WTC11 (cell line): ENCODE measurements around the gene SLCO2A1. TPM values are rescaled to one million over a fixed set of nuclear protein-coding genes. Genes with fewer than 3 reads are reported as not detected.

Experiments used
- ATAC-seq: fragments of 200-7000 bp; cut with Tn5 transposase; 2 replicates; pipeline ENCODE4 v1.10.0; 2021; ENCODE audit warnings: mild to moderate bottlenecking, moderate library complexity
- CTCF ChIA-PET: fragments of 300-600 bp; sonication (Branson Sonifier 250); formaldehyde crosslinking; loops from one replicate; lab custom pipeline; 2021; ENCODE audit warnings: antibody characterized with exemption; lab: Charles Lee
- POLR2A ChIA-PET: fragments of 350-600 bp; sonication (Branson Sonifier 250); formaldehyde crosslinking; loops from one replicate; lab custom pipeline; 2021; ENCODE audit warnings: antibody characterized with exemption; lab: Charles Lee
- DNase-seq: peaks from one replicate; pipeline ENCODE4 v3.0.0; 2021; ENCODE audit warnings: low spot score
- H3K27ac Mint-ChIP-seq: 2 replicates; pipeline ENCODE4 v1.8.0; 2021; ENCODE audit warnings: mixed read lengths
- H3K27me3 Mint-ChIP-seq: 2 replicates; pipeline ENCODE4 v1.8.0; 2021; ENCODE audit warnings: low read depth, mild to moderate bottlenecking, moderate library complexity, mixed read lengths
- H3K36me3 Mint-ChIP-seq: 2 replicates; pipeline ENCODE4 v1.8.0; 2021; ENCODE audit warnings: mixed read lengths
- H3K4me1 Mint-ChIP-seq: 2 replicates; pipeline ENCODE4 v1.8.0; 2022; ENCODE audit warnings: mixed read lengths
- H3K4me3 Mint-ChIP-seq: 2 replicates; pipeline ENCODE4 v1.8.0; 2021; ENCODE audit warnings: mild to moderate bottlenecking, moderate library complexity, mixed read lengths
- H3K9me3 Mint-ChIP-seq: 2 replicates; pipeline ENCODE4 v1.8.0; 2021; ENCODE audit warnings: mixed read lengths
- EMX1 ChIP-seq: fragments of 250-450 bp; sonication (Bioruptor Pico); IDR thresholded peaks from 2 replicates; pipeline ENCODE4 v1.8.0; 2021; ENCODE audit warnings: mild to moderate bottlenecking
- ETV6 ChIP-seq: sonication (generic); formaldehyde crosslinking; IDR thresholded peaks from 2 replicates; pipeline ENCODE4 v1.8.1; 2022; ENCODE audit warnings: mild to moderate bottlenecking, missing genetic modification reagents
- FOXJ3 ChIP-seq: sonication (generic); formaldehyde crosslinking; IDR thresholded peaks from 2 replicates; pipeline ENCODE4 v1.9.0; 2021; ENCODE audit warnings: missing genetic modification reagents, mild to moderate bottlenecking, borderline replicate concordance
- IRF2 ChIP-seq: sonication (generic); formaldehyde crosslinking; IDR thresholded peaks from 2 replicates; pipeline ENCODE4 v1.8.0; 2022; ENCODE audit warnings: low read depth, missing genetic modification reagents, borderline replicate concordance
- RELA ChIP-seq: sonication (generic); formaldehyde crosslinking; IDR thresholded peaks from 2 replicates; pipeline ENCODE4 v1.8.1; 2022; ENCODE audit warnings: missing genetic modification reagents, mild to moderate bottlenecking, borderline replicate concordance
- TCF7 ChIP-seq: sonication (generic); formaldehyde crosslinking; IDR thresholded peaks from 2 replicates; pipeline ENCODE4 v1.8.0; 2022; ENCODE audit warnings: mild to moderate bottlenecking, low read depth, missing genetic modification reagents, moderate library complexity
- ZNF219 ChIP-seq: sonication (generic); formaldehyde crosslinking; IDR thresholded peaks from 2 replicates; pipeline ENCODE4 v1.8.0; 2023; ENCODE audit warnings: missing genetic modification reagents, mild to moderate bottlenecking, borderline replicate concordance
- ZNF317 ChIP-seq: sonication (generic); formaldehyde crosslinking; IDR thresholded peaks from 2 replicates; pipeline ENCODE4 v1.8.1; 2023; ENCODE audit warnings: low read depth, mild to moderate bottlenecking, moderate library complexity, missing genetic modification reagents, borderline replicate concordance
- ZNF396 ChIP-seq: fragments of 250-450 bp; sonication (Bioruptor Pico); IDR thresholded peaks from 2 replicates; pipeline ENCODE4 v1.8.0; 2021; ENCODE audit warnings: mild to moderate bottlenecking, moderate library complexity, borderline replicate concordance
- ZNF423 ChIP-seq: fragments of 250-450 bp; sonication (Bioruptor Pico); IDR thresholded peaks from 2 replicates; pipeline ENCODE4 v2.1.2; 2022; ENCODE audit warnings: mild to moderate bottlenecking, moderate library complexity
- total RNA-seq: library from RNA; stranded (reverse); gene quantifications from 3 replicates; pipeline ENCODE4 v1.2.3, GENCODE V29; 2021
- TF ChIP-seq, protein P1 (sequence below): fragments of 250-450 bp; sonication (Bioruptor Pico); IDR thresholded peaks from 2 replicates; pipeline ENCODE4 v1.8.0; 2021; ENCODE audit warnings: mild to moderate bottlenecking
- TF ChIP-seq, protein P2 (sequence below): fragments of 250-450 bp; sonication (Bioruptor Pico); IDR thresholded peaks from 2 replicates; pipeline ENCODE4 v2.1.2; 2022; ENCODE audit warnings: mild to moderate bottlenecking, moderate library complexity
- TF ChIP-seq, protein P3 (sequence below): sonication (generic); formaldehyde crosslinking; IDR thresholded peaks from 2 replicates; pipeline ENCODE4 v1.8.0; 2022; ENCODE audit warnings: mild to moderate bottlenecking, missing genetic modification reagents
- TF ChIP-seq, protein P4 (sequence below): sonication (generic); formaldehyde crosslinking; IDR thresholded peaks from 2 replicates; pipeline ENCODE4 v1.8.1; 2022; ENCODE audit warnings: low read depth, missing genetic modification reagents, borderline replicate concordance
- TF ChIP-seq, protein P5 (sequence below): sonication (generic); formaldehyde crosslinking; IDR thresholded peaks from 2 replicates; pipeline ENCODE4 v1.8.1; 2022; ENCODE audit warnings: low read depth, mild to moderate bottlenecking, moderate library complexity, missing genetic modification reagents, borderline replicate concordance
- TF ChIP-seq, protein P6 (sequence below): sonication (generic); formaldehyde crosslinking; IDR thresholded peaks from 2 replicates; pipeline ENCODE4 v1.8.0; 2022; ENCODE audit warnings: mild to moderate bottlenecking, missing genetic modification reagents
- TF ChIP-seq, protein P7 (sequence below): sonication (generic); formaldehyde crosslinking; IDR thresholded peaks from 2 replicates; pipeline ENCODE4 v1.8.1; 2022; ENCODE audit warnings: missing genetic modification reagents, borderline replicate concordance

Gene SLCO2A1
- total RNA-seq, 1 experiment from 2014 or later, result 3.3 TPM

DNA sequence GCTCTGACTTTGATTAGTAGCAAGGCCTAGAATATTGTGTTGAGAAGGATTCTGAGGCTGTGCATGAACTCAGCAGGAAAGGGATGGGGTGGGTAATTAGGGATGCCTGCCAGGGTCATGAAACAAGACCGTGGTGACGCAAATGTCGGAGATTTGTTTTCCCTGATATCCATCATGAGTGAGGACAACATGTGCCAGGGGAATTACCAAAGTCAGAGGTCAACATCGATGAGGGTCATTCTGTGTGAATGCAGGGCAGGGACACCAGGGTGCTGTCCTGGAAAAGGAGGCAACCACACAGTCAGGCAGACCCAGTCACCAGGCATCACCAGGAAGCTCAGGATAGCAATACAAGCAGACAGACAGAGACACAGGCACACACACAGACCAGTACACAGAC, 52.2 kb downstream of the SLCO2A1 start (continued):
- TF ChIP-seq, protein P1, sequence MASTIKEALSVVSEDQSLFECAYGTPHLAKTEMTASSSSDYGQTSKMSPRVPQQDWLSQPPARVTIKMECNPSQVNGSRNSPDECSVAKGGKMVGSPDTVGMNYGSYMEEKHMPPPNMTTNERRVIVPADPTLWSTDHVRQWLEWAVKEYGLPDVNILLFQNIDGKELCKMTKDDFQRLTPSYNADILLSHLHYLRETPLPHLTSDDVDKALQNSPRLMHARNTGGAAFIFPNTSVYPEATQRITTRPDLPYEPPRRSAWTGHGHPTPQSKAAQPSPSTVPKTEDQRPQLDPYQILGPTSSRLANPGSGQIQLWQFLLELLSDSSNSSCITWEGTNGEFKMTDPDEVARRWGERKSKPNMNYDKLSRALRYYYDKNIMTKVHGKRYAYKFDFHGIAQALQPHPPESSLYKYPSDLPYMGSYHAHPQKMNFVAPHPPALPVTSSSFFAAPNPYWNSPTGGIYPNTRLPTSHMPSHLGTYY, result no peak

DNA sequence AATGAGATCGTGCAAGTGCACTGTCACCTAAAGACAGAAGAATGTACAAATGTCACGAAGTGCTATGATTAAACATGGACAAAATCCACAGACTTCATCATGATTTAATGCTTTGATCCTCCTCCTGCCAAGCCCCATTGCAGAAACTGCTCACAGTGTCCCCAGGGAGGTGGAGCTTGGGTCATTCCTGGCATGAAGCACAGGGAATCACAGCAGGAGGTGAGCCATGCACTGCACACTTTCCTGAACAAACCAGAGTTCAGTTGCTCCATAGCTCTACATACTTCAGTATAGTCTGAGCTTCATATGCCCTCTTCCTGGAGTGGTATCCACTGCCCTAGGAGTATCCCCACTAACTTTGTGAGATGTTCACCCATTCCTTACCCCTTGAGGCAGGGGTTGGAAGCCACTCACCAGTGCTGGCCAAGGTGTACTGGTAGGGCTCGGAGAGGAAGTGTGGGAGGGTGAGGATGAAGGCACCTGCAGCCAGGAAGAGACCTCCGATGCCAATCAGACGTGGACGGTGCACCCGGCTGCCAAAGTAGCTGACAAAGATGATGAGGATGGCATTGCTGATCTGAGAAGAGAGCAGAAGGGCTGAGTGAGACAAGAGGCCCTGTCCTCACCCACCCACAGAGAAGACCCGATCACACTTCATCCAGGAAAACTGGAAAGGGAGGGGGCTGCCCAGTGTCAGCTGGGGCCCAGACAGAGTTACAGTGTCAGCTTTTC, 56.3 kb downstream of the SLCO2A1 start:
- POLR2A ChIA-PET, result no interaction called here
- H3K4me1 Mint-ChIP-seq, result peaks cover 12% of the 10 kb centered on the region
- no peaks in the 10 kb centered on the region; the same call in 1 of the 2 replicates for H3K27me3 Mint-ChIP-seq
- TF ChIP-seq, protein P2, sequence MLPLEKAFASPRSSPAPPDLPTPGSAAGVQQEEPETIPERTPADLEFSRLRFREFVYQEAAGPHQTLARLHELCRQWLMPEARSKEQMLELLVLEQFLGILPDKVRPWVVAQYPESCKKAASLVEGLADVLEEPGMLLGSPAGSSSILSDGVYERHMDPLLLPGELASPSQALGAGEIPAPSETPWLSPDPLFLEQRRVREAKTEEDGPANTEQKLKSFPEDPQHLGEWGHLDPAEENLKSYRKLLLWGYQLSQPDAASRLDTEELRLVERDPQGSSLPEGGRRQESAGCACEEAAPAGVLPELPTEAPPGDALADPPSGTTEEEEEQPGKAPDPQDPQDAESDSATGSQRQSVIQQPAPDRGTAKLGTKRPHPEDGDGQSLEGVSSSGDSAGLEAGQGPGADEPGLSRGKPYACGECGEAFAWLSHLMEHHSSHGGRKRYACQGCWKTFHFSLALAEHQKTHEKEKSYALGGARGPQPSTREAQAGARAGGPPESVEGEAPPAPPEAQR (CRISPR knock-in tag), result no peak
- TF ChIP-seq IRF2 (CRISPR knock-in tag) (no peak), ZNF423 (no peak), ZNF219 (CRISPR knock-in tag) (no peak), ZNF317 (CRISPR knock-in tag) (no peak), FOXJ3 (CRISPR knock-in tag) (no peak), ZNF396 (no peak), EMX1 (CRISPR knock-in tag) (no peak), ETV6 (CRISPR knock-in tag) (no peak), TCF7 (CRISPR knock-in tag) (no peak), RELA (CRISPR knock-in tag) (no peak)
- TF ChIP-seq, protein P3, sequence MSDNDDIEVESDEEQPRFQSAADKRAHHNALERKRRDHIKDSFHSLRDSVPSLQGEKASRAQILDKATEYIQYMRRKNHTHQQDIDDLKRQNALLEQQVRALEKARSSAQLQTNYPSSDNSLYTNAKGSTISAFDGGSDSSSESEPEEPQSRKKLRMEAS (CRISPR knock-in tag), result no peak
- TF ChIP-seq, protein P4, sequence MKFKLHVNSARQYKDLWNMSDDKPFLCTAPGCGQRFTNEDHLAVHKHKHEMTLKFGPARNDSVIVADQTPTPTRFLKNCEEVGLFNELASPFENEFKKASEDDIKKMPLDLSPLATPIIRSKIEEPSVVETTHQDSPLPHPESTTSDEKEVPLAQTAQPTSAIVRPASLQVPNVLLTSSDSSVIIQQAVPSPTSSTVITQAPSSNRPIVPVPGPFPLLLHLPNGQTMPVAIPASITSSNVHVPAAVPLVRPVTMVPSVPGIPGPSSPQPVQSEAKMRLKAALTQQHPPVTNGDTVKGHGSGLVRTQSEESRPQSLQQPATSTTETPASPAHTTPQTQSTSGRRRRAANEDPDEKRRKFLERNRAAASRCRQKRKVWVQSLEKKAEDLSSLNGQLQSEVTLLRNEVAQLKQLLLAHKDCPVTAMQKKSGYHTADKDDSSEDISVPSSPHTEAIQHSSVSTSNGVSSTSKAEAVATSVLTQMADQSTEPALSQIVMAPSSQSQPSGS (CRISPR knock-in tag), result no peak
- TF ChIP-seq, protein P5, sequence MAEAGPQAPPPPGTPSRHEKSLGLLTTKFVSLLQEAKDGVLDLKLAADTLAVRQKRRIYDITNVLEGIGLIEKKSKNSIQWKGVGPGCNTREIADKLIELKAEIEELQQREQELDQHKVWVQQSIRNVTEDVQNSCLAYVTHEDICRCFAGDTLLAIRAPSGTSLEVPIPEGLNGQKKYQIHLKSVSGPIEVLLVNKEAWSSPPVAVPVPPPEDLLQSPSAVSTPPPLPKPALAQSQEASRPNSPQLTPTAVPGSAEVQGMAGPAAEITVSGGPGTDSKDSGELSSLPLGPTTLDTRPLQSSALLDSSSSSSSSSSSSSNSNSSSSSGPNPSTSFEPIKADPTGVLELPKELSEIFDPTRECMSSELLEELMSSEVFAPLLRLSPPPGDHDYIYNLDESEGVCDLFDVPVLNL (CRISPR knock-in tag), result no peak
- TF ChIP-seq, protein P6, sequence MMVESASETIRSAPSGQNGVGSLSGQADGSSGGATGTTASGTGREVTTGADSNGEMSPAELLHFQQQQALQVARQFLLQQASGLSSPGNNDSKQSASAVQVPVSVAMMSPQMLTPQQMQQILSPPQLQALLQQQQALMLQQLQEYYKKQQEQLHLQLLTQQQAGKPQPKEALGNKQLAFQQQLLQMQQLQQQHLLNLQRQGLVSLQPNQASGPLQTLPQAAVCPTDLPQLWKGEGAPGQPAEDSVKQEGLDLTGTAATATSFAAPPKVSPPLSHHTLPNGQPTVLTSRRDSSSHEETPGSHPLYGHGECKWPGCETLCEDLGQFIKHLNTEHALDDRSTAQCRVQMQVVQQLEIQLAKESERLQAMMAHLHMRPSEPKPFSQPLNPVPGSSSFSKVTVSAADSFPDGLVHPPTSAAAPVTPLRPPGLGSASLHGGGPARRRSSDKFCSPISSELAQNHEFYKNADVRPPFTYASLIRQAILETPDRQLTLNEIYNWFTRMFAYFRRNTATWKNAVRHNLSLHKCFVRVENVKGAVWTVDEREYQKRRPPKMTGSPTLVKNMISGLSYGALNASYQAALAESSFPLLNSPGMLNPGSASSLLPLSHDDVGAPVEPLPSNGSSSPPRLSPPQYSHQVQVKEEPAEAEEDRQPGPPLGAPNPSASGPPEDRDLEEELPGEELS (CRISPR knock-in tag), result no peak
- TF ChIP-seq, protein P7, sequence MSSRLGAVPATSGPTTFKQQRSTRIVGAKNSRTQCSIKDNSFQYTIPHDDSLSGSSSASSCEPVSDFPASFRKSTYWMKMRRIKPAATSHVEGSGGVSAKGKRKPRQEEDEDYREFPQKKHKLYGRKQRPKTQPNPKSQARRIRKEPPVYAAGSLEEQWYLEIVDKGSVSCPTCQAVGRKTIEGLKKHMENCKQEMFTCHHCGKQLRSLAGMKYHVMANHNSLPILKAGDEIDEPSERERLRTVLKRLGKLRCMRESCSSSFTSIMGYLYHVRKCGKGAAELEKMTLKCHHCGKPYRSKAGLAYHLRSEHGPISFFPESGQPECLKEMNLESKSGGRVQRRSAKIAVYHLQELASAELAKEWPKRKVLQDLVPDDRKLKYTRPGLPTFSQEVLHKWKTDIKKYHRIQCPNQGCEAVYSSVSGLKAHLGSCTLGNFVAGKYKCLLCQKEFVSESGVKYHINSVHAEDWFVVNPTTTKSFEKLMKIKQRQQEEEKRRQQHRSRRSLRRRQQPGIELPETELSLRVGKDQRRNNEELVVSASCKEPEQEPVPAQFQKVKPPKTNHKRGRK (CRISPR knock-in tag), result no peak
- H3K36me3 Mint-ChIP-seq, result peaks cover 5% of the 10 kb centered on the region
- CTCF ChIA-PET, result interaction anchor here (1.2 kb wide), 1 partner anchor 9 kb away, joined by 3 read pairs; no protein-coding TSS in a partner anchor
- no peak for ATAC-seq
- H3K27ac Mint-ChIP-seq, result no peak overlapping the region
- no peak for DNase-seq
- peaks cover 30% of the 10 kb centered on the region for H3K9me3 Mint-ChIP-seq
- no peak overlapping the region for H3K4me3 Mint-ChIP-seq
